LNCaP clone FGC (cell line): ENCODE measurements around the gene TINAG.
"Not testable (repeated sequence)": the region's sequence is repeated elsewhere in the genome, so short reads cannot be mapped to it uniquely, and the experiment has no call there.

Source experiments
- DNase-seq: peaks from one replicate; pipeline ENCODE4 v3.0.0-alpha.2; 2011; ENCODE audit warnings: low read depth
- H3K4me3 ChIP-seq: 2 replicates; pipeline ENCODE4 v1.5.1; 2011; ENCODE audit warnings: mild to moderate bottlenecking, low read depth, low read length, control low read depth
- TF ChIP-seq, protein P1 (sequence below): IDR thresholded peaks from 2 replicates; pipeline ENCODE4 v1.5.1; 2012; ENCODE audit warnings: mild to moderate bottlenecking; ENCODE audit not compliant: control insufficient read depth, insufficient read depth; ENCODE audit errors: extremely low read depth

TINAG gene

DNA sequence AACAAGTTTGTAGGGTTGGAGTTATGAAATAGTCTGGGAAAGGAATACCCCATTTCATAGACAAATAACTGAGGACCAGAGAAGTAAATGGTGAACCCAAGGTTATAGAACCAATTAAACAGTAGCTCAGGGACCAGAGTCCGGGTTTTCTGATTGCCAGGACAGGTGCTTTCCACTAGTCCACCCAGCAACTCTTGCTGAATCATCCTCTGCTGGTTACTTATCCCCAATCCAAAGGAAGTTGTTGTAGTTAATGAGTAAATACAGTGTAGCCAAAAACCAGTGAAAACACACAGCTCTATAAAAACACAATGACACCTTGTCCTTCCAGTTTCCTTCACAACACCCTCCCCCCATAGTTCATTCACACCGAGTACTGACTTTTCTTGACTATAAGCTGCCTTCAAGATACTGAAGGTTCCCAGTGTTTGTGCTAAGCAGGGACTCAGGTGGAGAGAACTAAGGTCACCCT lies 766 bp upstream of the TINAG start:
- DNase-seq, result no peak

DNA sequence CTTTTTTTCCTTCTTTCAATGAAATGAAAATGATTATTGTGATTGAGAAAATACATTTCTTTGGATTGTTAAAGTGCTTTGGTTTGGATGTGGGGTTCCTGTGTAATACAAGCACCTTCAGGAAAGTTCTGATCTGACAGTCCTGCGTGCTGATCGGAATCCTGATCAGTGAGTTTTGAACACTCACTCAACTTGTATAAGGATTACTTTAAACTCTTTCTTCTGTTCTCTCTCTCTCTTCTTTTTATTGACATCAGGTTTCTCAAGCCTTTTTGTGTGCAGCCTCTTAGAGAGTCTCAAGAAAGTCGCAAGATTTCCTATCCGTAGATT lies 710 bp downstream of the TINAG start:
- no peak overlapping the region for H3K4me3 ChIP-seq
- TF ChIP-seq, protein P1, sequence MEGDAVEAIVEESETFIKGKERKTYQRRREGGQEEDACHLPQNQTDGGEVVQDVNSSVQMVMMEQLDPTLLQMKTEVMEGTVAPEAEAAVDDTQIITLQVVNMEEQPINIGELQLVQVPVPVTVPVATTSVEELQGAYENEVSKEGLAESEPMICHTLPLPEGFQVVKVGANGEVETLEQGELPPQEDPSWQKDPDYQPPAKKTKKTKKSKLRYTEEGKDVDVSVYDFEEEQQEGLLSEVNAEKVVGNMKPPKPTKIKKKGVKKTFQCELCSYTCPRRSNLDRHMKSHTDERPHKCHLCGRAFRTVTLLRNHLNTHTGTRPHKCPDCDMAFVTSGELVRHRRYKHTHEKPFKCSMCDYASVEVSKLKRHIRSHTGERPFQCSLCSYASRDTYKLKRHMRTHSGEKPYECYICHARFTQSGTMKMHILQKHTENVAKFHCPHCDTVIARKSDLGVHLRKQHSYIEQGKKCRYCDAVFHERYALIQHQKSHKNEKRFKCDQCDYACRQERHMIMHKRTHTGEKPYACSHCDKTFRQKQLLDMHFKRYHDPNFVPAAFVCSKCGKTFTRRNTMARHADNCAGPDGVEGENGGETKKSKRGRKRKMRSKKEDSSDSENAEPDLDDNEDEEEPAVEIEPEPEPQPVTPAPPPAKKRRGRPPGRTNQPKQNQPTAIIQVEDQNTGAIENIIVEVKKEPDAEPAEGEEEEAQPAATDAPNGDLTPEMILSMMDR, result no peak
- no peak for DNase-seq

More for the DNA sequence above, 766 bp upstream of the TINAG start:
- H3K4me3 ChIP-seq, result no peak overlapping the region
- TF ChIP-seq, protein P1, result no peak

DNA sequence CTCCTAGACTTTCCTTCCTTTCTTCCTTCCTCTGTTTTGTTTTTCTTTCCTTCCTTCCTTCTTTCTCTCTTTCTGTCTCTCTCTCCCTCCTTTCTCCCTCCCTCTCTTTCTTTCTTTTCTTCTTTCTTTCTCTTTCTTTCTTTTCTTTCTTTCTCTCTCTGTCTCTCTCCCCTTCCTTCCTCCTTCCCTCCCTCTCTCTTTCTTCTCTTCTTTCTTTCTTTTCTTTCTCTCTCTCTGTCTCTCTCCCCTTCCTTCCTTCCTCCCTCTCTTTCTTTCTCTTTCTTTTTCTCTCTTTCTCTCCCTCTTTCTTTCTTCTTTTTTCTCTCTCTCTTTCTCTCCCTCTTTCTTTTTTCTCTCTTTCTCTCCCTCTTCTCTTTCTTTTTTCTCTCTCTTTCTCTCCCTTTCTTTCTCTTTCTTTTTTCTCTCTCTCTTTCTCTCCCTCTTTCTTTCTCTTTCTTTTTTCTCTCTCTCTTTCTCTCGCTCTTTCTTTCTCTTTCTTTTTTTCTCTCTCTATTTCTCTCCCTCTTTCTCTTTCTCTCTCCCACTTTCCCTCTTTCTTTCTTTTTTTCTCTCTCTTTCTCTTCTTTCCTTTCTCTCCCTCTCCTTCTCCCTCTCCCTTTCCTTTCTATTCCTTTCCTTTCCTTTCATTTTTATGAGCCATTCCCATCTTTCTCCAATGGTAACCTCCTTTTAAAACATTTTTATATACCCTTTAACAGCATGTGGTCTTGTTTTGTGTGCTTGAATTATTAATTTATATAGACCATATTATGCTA lies 2.3 kb downstream of the TINAG start:
- no peak overlapping the region for H3K4me3 ChIP-seq
- TF ChIP-seq, protein P1, result no peak
- no peak for DNase-seq

DNA sequence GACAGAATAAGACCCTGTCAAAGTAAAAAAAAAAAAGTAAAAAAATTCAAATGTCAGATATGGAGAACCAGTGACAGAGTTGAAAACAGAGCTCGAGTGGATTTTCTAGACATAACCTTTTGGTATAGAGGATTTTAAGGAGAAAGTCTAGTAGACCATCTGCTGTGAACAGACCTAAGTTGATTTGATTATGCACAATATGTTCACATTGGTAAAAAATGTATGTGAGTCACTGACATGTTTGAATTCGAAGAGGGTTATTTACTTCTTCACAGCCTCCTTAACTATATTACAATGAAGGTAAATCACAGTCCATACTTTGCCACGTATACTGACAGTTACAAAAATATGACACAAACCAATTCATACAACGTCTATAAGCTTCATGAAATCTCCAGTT lies 7.4 kb downstream of the TINAG start:
- H3K4me3 ChIP-seq, result no peak overlapping the region
- TF ChIP-seq, protein P1, result no peak
- no peak for DNase-seq

DNA sequence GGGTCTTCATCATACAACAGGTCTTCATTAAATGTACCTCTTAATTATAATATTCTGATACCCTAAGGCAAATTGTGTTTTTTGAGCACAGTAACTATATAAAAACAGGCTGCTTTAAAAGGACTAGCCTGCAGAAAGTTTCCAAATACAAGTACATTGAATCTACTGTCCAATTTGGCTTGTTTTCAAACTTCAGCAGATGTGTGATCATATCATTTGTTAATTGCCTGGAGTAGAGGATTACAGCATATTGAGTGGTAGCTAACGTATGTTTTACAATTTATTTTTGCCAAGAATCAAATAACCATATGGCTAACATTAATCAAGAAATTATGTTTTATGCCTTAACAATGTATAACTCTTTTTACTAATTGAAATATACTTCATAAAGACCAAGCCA lies 12.6 kb downstream of the TINAG start:
- TF ChIP-seq, protein P1, result no peak
- no peak overlapping the region for H3K4me3 ChIP-seq
- no peak for DNase-seq

DNA sequence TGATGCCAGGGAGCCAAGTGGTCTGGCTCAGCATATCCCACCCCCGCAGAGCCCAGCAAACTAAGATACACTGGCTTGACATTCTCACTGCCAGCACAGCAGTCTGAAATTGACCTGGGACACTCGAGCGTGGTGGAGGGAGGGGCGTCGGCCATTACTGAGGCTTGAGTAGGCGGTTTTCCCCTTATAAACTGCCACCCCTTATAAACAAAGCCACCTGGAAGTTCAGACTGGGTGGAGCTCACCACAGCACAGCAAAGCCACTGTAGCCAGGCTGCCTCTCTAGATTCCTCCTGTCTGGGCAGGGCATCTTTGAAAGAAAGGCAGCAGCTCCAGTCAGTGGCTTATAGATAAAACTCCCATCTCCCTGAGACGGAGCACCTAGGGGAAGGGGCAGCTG lies 19.4 kb downstream of the TINAG start:
- TF ChIP-seq, protein P1, result no peak
- H3K4me3 ChIP-seq, result no peak overlapping the region
- no peak for DNase-seq

DNA sequence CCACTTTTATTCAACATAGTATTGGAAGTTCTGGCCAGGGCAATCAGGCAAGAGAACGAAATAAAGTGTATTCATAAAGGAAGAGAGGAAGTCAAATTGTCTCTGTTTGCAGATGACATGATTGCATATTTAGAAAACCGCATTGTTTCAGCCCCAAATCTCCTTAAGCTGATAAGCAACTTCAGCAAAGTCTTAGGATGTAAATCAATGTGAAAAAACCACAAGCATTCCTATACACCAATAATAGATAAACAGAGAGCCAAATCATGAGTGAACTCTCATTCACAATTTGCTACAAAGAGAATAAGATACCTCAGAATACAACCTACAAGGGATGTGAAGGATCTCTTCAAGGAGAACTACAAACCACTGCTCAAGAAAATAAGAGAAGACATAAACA lies 23.3 kb downstream of the TINAG start:
- H3K4me3 ChIP-seq, DNase-seq: not testable (repeated sequence)
